T47D (cell line): Measurements from ENCODE around the gene ADAM10.
"Not testable (repeated sequence)": the region's sequence is repeated elsewhere in the genome, so short reads cannot be mapped to it uniquely, and the experiment has no call there.

ENCODE experiments used
- DNase-seq, 2 experiments: peaks; one replicate each; pipeline versions ENCODE4 v3.0.0 to v3.0.0-alpha.2; 2011 to 2012; ENCODE audit warnings: low read depth in 1 of 2, low spot score in 1 of 2
- JUND ChIP-seq: IDR thresholded peaks from 2 replicates; pipeline ENCODE4 v1.6.1; 2012; ENCODE audit warnings: low read depth
- in situ Hi-C: cut with HindIII; loops from 2 replicates; pipeline ENCODE4 v1.10.0; 2016; ENCODE audit warnings: low sequenced_read_pairs, low pct_unique_long_range_greater_than_20kb

The ADAM10 gene

GRCh38 chr15:58627701-58628100, 121.8 kb downstream of the ADAM10 start:
- no peak for TF ChIP-seq JUND
- in situ Hi-C loops = no loop called here
- no peak for DNase-seq

GRCh38 chr15:58627046-58627445, 122.5 kb downstream of the ADAM10 start:
- TF ChIP-seq JUND = no peak
- in situ Hi-C loops = no loop called here
- DNase-seq = no peak

GRCh38 chr15:58626378-58626777, 123.1 kb downstream of the ADAM10 start:
- DNase-seq = no peak
- in situ Hi-C loops = no loop called here
- TF ChIP-seq JUND = no peak

GRCh38 chr15:58622877-58623276, 126.6 kb downstream of the ADAM10 start:
- in situ Hi-C loops = no loop called here
- TF ChIP-seq JUND = no peak

GRCh38 chr15:58620268-58620667, 129.2 kb downstream of the ADAM10 start:
- peak in 1 of 2 experiments; percentile 14 for DNase-seq
- in situ Hi-C loops = not testable (repeated sequence)

More at GRCh38 chr15:58622877-58623276, 126.6 kb downstream of the ADAM10 start:
- no peak for DNase-seq

GRCh38 chr15:58616171-58616570, 133.3 kb downstream of the ADAM10 start:
- no peak for DNase-seq
- in situ Hi-C loops = no loop called here
- no peak for TF ChIP-seq JUND

- TF ChIP-seq JUND = no peak
- in situ Hi-C loops = no loop called here
- no peak for DNase-seq
Observed at GRCh38 chr15:58611731-58612676, 137.5 kb downstream of the ADAM10 start.

- TF ChIP-seq JUND = no peak
- no peak for DNase-seq
- in situ Hi-C loops = no loop called here
Observed at GRCh38 chr15:58608711-58609110, 140.8 kb downstream of the ADAM10 start.

- no peak for TF ChIP-seq JUND
- in situ Hi-C loops = no loop called here
- DNase-seq = no peak
Observed at GRCh38 chr15:58608129-58608590, 141.3 kb downstream of the ADAM10 start.

- in situ Hi-C loops = no loop called here
- DNase-seq = peak in 1 of 2 experiments; percentile 26
- TF ChIP-seq JUND = no peak
Observed at GRCh38 chr15:58606577-58607080, 142.9 kb downstream of the ADAM10 start.

- TF ChIP-seq JUND = no peak
- in situ Hi-C loops = no loop called here
- DNase-seq = no peak
Observed at GRCh38 chr15:58605931-58606530, 143.5 kb downstream of the ADAM10 start.

GRCh38 chr15:58604455-58604923, 145.0 kb downstream of the ADAM10 start:
- peak; percentile 69; the same call in 1 of the 2 replicates for TF ChIP-seq JUND
- in situ Hi-C loops = no loop called here
- peak; percentile 22 to 78 for DNase-seq

GRCh38 chr15:58603927-58604326, 145.6 kb downstream of the ADAM10 start:
- DNase-seq, in situ Hi-C loops: not testable (repeated sequence)
